Osteocyte (in vitro differentiated cells): ENCODE results near the gene SH3BP2. TPM values are rescaled to one million over a fixed set of nuclear protein-coding genes. Genes with fewer than 3 reads are reported as not detected.
A peak's percentile ranks its signal among the peaks of the same experiment; 100 is the strongest.

Experiments used
- DNase-seq: peaks from one replicate; pipeline ENCODE4 v3.0.0; 2021; ENCODE audit warnings: mixed read lengths; ENCODE audit not compliant: unreplicated experiment; ENCODE audit errors: extremely low spot score
- H3K27ac Mint-ChIP-seq: one replicate; pipeline ENCODE4 v1.8.0; 2021; ENCODE audit warnings: mild to moderate bottlenecking, mixed read lengths; ENCODE audit not compliant: unreplicated experiment
- H3K27me3 Mint-ChIP-seq: one replicate; pipeline ENCODE4 v1.8.0; 2021; ENCODE audit warnings: mixed read lengths; ENCODE audit not compliant: unreplicated experiment
- H3K36me3 Mint-ChIP-seq: one replicate; pipeline ENCODE4 v1.8.0; 2021; ENCODE audit warnings: mixed read lengths; ENCODE audit not compliant: unreplicated experiment
- H3K4me1 Mint-ChIP-seq: one replicate; pipeline ENCODE4 v1.8.0; 2021; ENCODE audit warnings: mixed read lengths; ENCODE audit not compliant: unreplicated experiment
- H3K4me3 Mint-ChIP-seq: one replicate; pipeline ENCODE4 v1.8.0; 2021; ENCODE audit warnings: mild to moderate bottlenecking, moderate library complexity, mixed read lengths; ENCODE audit not compliant: unreplicated experiment
- H3K9me3 Mint-ChIP-seq: one replicate; pipeline ENCODE4 v1.8.0; 2021; ENCODE audit warnings: mixed read lengths; ENCODE audit not compliant: unreplicated experiment
- total RNA-seq: library from RNA; stranded (reverse); gene quantifications from 2 replicates; pipeline ENCODE4 v1.2.1, GENCODE V29; 2021
- TF ChIP-seq, protein P1 (sequence below): fragments of 200-600 bp; sonication (generic); IDR thresholded peaks from 2 replicates; pipeline ENCODE4 v1.5.0; 2021; ENCODE audit warnings: antibody characterized with exemption, mild to moderate bottlenecking, moderate library complexity

Gene SH3BP2
- total RNA-seq, 1 donor from 2014 or later: 110 TPM

DNA sequence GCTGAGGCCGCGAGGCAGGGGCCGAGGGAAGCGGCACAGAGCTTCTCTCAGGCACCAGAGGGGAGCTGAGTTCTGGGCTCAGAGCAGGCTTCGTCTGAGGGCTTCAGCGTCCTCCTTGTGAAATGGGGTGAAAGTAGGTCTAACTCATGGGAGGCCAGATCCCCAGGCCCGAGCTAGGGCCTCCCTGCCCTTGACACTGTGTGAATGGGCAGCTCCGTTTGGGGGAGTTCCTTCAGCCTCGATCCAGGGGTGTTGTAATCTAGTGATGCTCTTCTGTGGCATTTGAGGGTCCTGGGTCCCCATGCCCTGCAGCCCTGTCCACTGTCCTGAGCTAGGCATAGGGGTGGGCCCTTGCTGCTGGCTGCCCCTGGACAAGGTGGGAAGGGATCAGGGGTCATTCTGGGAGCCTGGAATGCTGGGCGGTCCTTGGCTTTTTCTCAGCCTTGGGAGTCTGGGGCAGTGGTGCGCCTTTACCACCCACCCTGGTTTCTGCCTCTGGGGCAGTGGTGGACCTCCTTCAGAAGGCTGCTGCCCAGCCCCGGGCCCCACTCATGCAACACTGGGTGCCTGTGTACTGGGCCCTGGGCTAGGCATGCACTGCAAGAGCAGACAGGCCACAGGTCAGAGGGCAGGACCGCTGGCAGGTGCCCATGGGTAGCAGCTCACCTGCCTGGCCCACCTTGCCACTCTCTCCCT is 4.1 kb downstream of the SH3BP2 start:
- Mint-ChIP-seq H3K4me1 (peaks cover 81% of the 10 kb centered on the region), H3K4me3 (peak overlapping the region; percentile 56), H3K27ac (peak overlapping the region; percentile 94), H3K36me3 (peaks cover 2% of the 10 kb centered on the region), H3K9me3 (no peaks in the 10 kb centered on the region), H3K27me3 (no peaks in the 10 kb centered on the region)
- no peak for DNase-seq
- TF ChIP-seq, protein P1, sequence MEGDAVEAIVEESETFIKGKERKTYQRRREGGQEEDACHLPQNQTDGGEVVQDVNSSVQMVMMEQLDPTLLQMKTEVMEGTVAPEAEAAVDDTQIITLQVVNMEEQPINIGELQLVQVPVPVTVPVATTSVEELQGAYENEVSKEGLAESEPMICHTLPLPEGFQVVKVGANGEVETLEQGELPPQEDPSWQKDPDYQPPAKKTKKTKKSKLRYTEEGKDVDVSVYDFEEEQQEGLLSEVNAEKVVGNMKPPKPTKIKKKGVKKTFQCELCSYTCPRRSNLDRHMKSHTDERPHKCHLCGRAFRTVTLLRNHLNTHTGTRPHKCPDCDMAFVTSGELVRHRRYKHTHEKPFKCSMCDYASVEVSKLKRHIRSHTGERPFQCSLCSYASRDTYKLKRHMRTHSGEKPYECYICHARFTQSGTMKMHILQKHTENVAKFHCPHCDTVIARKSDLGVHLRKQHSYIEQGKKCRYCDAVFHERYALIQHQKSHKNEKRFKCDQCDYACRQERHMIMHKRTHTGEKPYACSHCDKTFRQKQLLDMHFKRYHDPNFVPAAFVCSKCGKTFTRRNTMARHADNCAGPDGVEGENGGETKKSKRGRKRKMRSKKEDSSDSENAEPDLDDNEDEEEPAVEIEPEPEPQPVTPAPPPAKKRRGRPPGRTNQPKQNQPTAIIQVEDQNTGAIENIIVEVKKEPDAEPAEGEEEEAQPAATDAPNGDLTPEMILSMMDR: no peak

DNA sequence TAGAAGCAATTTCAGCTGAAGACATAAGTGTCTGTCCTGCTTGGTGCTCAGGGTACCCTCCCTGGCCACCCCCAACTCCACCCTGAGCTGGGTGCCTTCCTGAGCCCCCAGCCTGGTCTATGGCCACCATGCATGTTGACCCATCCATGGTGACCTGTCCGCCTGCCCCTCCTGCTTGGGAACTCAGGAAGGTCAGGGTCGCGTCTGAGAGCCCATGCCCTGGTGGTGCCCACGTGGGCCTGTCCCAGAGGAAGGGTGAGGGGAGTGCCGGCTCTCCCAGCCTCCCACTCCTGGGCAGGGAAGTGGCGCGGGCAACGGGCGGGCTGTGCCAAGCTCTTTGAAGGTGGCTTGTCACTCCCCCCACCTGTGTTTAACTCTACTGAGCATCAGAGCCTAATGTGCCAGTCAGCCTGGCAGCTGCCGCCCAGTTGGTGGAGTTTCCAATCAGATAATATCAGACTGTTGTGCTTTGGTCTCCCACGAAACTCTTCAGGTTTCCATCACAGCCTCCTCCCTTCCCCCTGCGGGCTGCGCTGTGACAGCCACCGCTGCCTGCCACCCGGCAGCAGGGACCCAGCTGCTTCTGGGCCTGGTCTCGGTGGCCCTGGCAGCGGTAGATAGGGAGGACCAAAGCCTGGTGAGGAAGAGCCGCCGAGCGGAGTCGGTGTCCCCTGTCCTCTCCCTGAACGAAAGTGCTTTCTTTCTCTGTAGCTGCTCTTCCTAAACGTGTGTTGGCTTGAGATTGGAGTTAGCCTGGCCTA is 4.8 kb downstream of the SH3BP2 start:
- peak overlapping the region; percentile 18 for H3K4me3 Mint-ChIP-seq
- TF ChIP-seq, protein P1: no peak
- no peak for DNase-seq
- H3K36me3 Mint-ChIP-seq: peaks cover 2% of the 10 kb centered on the region
- H3K4me1 Mint-ChIP-seq: peaks cover 83% of the 10 kb centered on the region
- H3K9me3 Mint-ChIP-seq: no peaks in the 10 kb centered on the region
- H3K27ac Mint-ChIP-seq: peak overlapping the region; percentile 94
- H3K27me3 Mint-ChIP-seq: no peaks in the 10 kb centered on the region

DNA sequence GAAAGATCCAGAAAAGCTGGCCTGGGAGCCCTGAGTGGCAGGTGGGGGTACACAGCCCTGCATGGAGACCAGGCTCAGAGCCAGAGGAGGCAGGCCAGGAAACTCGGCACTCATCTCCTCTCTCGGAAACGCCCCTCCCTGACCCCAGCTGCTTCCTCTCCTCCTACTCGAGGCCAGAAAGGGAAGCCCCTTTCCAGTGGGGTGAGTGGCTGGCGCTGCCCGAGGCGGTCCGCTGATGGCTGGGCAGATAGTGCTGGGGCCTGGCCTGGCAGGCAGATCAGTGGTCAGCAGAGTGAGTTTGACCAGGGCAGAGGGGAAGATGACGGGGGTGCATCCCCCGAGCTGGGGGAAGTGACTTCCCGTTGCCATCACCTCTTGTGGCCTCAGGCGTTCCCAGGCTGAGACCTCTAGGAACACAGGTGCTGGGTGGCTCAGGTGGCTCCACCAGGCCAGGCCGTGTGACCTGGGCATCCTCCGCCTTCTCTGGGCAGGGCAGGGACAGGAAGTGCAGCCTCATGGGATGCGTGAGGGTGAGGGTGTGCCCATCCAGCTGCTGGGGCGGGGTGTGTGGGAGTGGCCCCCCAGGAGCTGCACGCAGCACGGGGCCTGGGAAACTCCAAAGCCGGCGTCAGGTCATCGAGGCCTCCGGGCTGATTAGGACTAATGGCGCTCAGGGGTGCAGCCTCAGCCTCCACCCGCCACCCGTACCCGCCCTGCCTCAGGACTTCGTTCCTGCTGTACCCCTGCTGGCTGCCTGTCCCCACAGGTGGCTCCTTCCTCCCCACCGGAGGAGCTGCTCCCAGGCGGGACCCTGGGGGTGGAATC is 5.7 kb downstream of the SH3BP2 start:
- Mint-ChIP-seq H3K4me3 (peak overlapping the region; percentile 48), H3K4me1 (peaks cover 85% of the 10 kb centered on the region), H3K27ac (peak overlapping the region; percentile 94), H3K36me3 (peaks cover 2% of the 10 kb centered on the region), H3K27me3 (no peaks in the 10 kb centered on the region), H3K9me3 (no peaks in the 10 kb centered on the region)
- TF ChIP-seq, protein P1: no peak
- DNase-seq: no peak

DNA sequence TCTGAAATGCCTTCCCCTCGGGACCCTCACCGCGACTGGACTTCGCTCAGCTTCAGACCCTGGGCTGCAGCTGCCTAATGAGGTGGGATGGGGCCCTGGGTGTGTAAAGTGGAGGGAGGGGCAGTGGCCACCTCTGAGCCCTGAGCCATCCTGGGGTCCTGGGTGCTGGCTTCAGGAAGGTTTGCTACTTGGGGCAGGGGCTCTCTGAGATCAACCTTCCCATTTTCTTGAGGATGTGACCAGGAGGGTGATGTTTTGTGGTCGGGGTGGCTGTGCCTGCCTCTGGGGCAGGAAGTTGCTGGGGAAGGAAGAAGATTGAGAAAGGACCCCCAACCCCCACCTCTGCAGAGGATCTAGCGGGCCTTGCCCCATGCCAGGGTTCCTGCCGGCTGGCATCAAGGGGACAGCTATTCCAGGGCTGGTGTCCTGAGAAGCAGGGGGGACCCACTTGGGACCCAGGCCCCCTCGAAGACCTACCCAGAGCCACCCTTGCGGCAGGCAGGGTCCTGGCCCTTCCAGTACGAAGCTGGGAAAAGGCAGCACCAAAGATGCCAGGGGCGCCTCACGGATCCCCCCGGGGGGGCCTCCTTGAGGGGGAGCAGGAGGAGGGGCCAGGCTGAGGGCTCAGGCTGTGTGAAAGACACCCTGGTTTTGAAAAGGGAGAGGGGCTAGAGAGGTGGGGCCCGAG is 6.5 kb downstream of the SH3BP2 start:
- peaks cover 78% of the 10 kb centered on the region for H3K4me1 Mint-ChIP-seq
- H3K4me3 Mint-ChIP-seq: no peak overlapping the region
- peak overlapping the region; percentile 88 for H3K27ac Mint-ChIP-seq
- H3K36me3 Mint-ChIP-seq: peaks cover 2% of the 10 kb centered on the region
- H3K9me3 Mint-ChIP-seq: no peaks in the 10 kb centered on the region
- TF ChIP-seq, protein P1: no peak
- DNase-seq: no peak
- H3K27me3 Mint-ChIP-seq: no peaks in the 10 kb centered on the region
